Measurements from ENCODE around the gene CD2.

Gene CD2

GRCh38 chr1:116754198-116754977, at the start of gene CD2:
Gene CD2, plus strand, starts transcription at chr1:116754430. Its CDS starts 63 bp downstream, at chr1:116754493.
- DNase-seq (ENCODE audit: low read depth in 3 of 3), result peak in 1 of 3 experiments; percentile 56

GRCh38 chr1:116706123-116706522, 48.1 kb upstream of the CD2 start:
- DNase-seq (ENCODE audit: low read depth in 3 of 3), result no peak

GRCh38 chr1:116706841-116707240, 47.4 kb upstream of the CD2 start:
- no peak for DNase-seq (ENCODE audit: low read depth in 3 of 3)

GRCh38 chr1:116708255-116708900, 45.9 kb upstream of the CD2 start:
- no peak for DNase-seq (ENCODE audit: low read depth in 3 of 3)

GRCh38 chr1:116709666-116710167, 44.5 kb upstream of the CD2 start:
- no peak for DNase-seq (ENCODE audit: low read depth in 3 of 3)

- DNase-seq (ENCODE audit: low read depth in 3 of 3), result no peak
Observed at GRCh38 chr1:116710420-116711262, 43.6 kb upstream of the CD2 start.

GRCh38 chr1:116711263-116711840, 42.9 kb upstream of the CD2 start:
- peak in 1 of 3 experiments; percentile 28 for DNase-seq (ENCODE audit: low read depth in 3 of 3)

GRCh38 chr1:116712510-116712909, 41.7 kb upstream of the CD2 start:
- no peak for DNase-seq (ENCODE audit: low read depth in 3 of 3)

GRCh38 chr1:116713474-116713873, 40.8 kb upstream of the CD2 start:
- no peak for DNase-seq (ENCODE audit: low read depth in 3 of 3)

- no peak for DNase-seq (ENCODE audit: low read depth in 3 of 3)
Observed at GRCh38 chr1:116716391-116716790, 37.8 kb upstream of the CD2 start.

- DNase-seq (ENCODE audit: low read depth in 3 of 3), result no peak
Observed at GRCh38 chr1:116717318-116717717, 36.9 kb upstream of the CD2 start.

- DNase-seq (ENCODE audit: low read depth in 3 of 3), result no peak
Observed at GRCh38 chr1:116720364-116721038, 33.7 kb upstream of the CD2 start.

- no peak for DNase-seq (ENCODE audit: low read depth in 3 of 3)
Observed at GRCh38 chr1:116721039-116721405, 33.2 kb upstream of the CD2 start.

GRCh38 chr1:116721451-116722007, 32.7 kb upstream of the CD2 start:
- no peak for DNase-seq (ENCODE audit: low read depth in 3 of 3)

GRCh38 chr1:116722016-116722838, 32.0 kb upstream of the CD2 start:
- no peak for DNase-seq (ENCODE audit: low read depth in 3 of 3)

- peak; percentile 66 to 75 (median 71) for DNase-seq (ENCODE audit: low read depth in 3 of 3)
Observed at GRCh38 chr1:116724765-116725375, 29.4 kb upstream of the CD2 start.

GRCh38 chr1:116725798-116726197, 28.4 kb upstream of the CD2 start:
- DNase-seq (ENCODE audit: low read depth in 3 of 3), result no peak

GRCh38 chr1:116726872-116727820, 27.1 kb upstream of the CD2 start:
- DNase-seq (ENCODE audit: low read depth in 3 of 3), result no peak
